PFSK-1 (cell line): ENCODE measurements around the gene SMIM44.

ENCODE experiments used
- FOXP2 ChIP-seq: optimal IDR thresholded peaks from 2 replicates; pipeline ENCODE3; 2011; ENCODE audit warnings: borderline replicate concordance, control low read depth, inconsistent platforms; ENCODE audit not compliant: insufficient read depth; ENCODE audit errors: extremely low read length, extremely low read depth
- POLR2AphosphoS5 ChIP-seq: IDR thresholded peaks from 2 replicates; pipeline ENCODE4 v1.6.1; 2012; ENCODE audit warnings: low read depth, mild to moderate bottlenecking, control low read depth, low read length, moderate library complexity
- REST ChIP-seq, 2 experiments: IDR thresholded peaks; 2 replicates each; pipeline versions ENCODE4 v1.6.1 to v1.8.0; 2011 to 2012; ENCODE audit warnings: low read depth in 2 of 2, low read length in 2 of 2, control low read depth in 1 of 2, inconsistent platforms in 1 of 2, mild to moderate bottlenecking in 1 of 2, moderate library complexity in 1 of 2; ENCODE audit not compliant: insufficient read depth in 1 of 2
- SIN3A ChIP-seq: IDR thresholded peaks from 2 replicates; pipeline ENCODE4 v1.6.1; 2012; ENCODE audit warnings: mild to moderate bottlenecking, low read length, moderate library complexity, borderline replicate concordance; ENCODE audit not compliant: insufficient read depth
- TAF1 ChIP-seq: IDR thresholded peaks from 2 replicates; pipeline ENCODE4 v1.6.1; 2012; ENCODE audit warnings: low read length, control low read depth, borderline replicate concordance; ENCODE audit not compliant: insufficient read depth

SMIM44 gene

GRCh38 chr19:3466635-3467034 lies 16.6 kb downstream of the SMIM44 start:
- TF ChIP-seq REST (IDR thresholded peaks at IDR 0.05; ENCODE audit: insufficient read depth in 1 of 2, low read depth in 2 of 2, low read length in 2 of 2) (no peak), SIN3A (no peak), TAF1 (no peak), FOXP2 (no peak), POLR2AphosphoS5 (no peak)

GRCh38 chr19:3465552-3465951 lies 17.7 kb downstream of the SMIM44 start:
- TF ChIP-seq POLR2AphosphoS5 (no peak), TAF1 (no peak), SIN3A (no peak), REST (IDR thresholded peaks at IDR 0.05; ENCODE audit: insufficient read depth in 1 of 2, low read depth in 2 of 2, low read length in 2 of 2) (no peak), FOXP2 (no peak)

GRCh38 chr19:3464587-3465235 lies 18.5 kb downstream of the SMIM44 start:
- TF ChIP-seq SIN3A (no peak), REST (IDR thresholded peaks at IDR 0.05; ENCODE audit: insufficient read depth in 1 of 2, low read depth in 2 of 2, low read length in 2 of 2) (no peak), FOXP2 (no peak), POLR2AphosphoS5 (no peak), TAF1 (no peak)

- TF ChIP-seq POLR2AphosphoS5 (no peak), SIN3A (no peak), REST (IDR thresholded peaks at IDR 0.05; ENCODE audit: insufficient read depth in 1 of 2, low read depth in 2 of 2, low read length in 2 of 2) (no peak), FOXP2 (no peak), TAF1 (no peak)
Observed at GRCh38 chr19:3463714-3464586, 19.3 kb downstream of the SMIM44 start.
